Gastroesophageal sphincter (tissue), 4 donors: ENCODE measurements around the gene NXPH4. TPM values are rescaled to one million over a fixed set of nuclear protein-coding genes. Genes with fewer than 3 reads are reported as not detected.
A peak's percentile ranks its signal among the peaks of the same experiment; 100 is the strongest.

Source experiments
- ATAC-seq: fragments of 150-250 bp; one replicate; pipeline ENCODE4 v1.9.1; 2016; ENCODE audit warnings: mild to moderate bottlenecking, moderate library complexity
- H3K27ac ChIP-seq, 4 donors: fragments of 200-600 bp; sonication (generic) in 3 of 4; 1 replicate in 3 of 4; 2 replicates in 1 of 4; pipeline ENCODE4 v1.5.1; 2016 to 2019
- H3K27me3 ChIP-seq: fragments of 200-600 bp; sonication (generic); one replicate; pipeline ENCODE4 v1.5.1; 2019
- H3K36me3 ChIP-seq, 2 donors: fragments of 200-600 bp; sonication (generic); one replicate each; pipeline ENCODE4 v1.5.1; 2019; ENCODE audit warnings: control low read depth in 1 of 2
- H3K4me1 ChIP-seq, 3 donors: fragments of 200-600 bp; sonication (generic); 1 replicate in 2 of 3; 2 replicates in 1 of 3; pipeline ENCODE4 v1.5.1; 2016 to 2019; ENCODE audit warnings: control low read depth in 2 of 3
- H3K4me3 ChIP-seq, 2 donors: fragments of 200-600 bp; sonication (generic); one replicate each; pipeline ENCODE4 v1.5.1; 2019; ENCODE audit warnings: mild to moderate bottlenecking in 1 of 2, moderate library complexity in 1 of 2
- H3K9me3 ChIP-seq, 3 donors: fragments of 200-600 bp; sonication (generic); one replicate each; pipeline ENCODE4 v1.5.1; 2017 to 2019; ENCODE audit warnings: control low read depth in 2 of 3
- EP300 ChIP-seq: sonication (generic); formaldehyde crosslinking; IDR thresholded peaks from one replicate; pipeline ENCODE4 v1.6.1; 2017; ENCODE audit warnings: antibody characterized with exemption, mild to moderate bottlenecking
- POLR2A ChIP-seq, 2 donors: fragments of 450-650 bp; IDR thresholded peaks; one replicate each; pipeline ENCODE4 v1.6.1; 2017; ENCODE audit warnings: antibody characterized with exemption in 2 of 2, mild to moderate bottlenecking in 2 of 2, moderate library complexity in 1 of 2
- POLR2AphosphoS5 ChIP-seq: sonication (generic); formaldehyde crosslinking; IDR thresholded peaks from one replicate; pipeline ENCODE4 v1.6.1; 2017; ENCODE audit warnings: antibody characterized with exemption
- WGBS, 2 donors: methylation state at CpG; one replicate each; pipeline ENCODE4 v1.1.5; 2018; ENCODE audit warnings: low coverage in 1 of 2; 5-methylcytosine and 5-hydroxymethylcytosine counted together
- total RNA-seq, 4 donors: library from RNA; depleted of rRNA; stranded (reverse); fragments of >200 nt; gene quantifications; one replicate each; pipeline ENCODE4 v1.1.0, GENCODE V29; 2016
- TF ChIP-seq, protein P1 (sequence below), 4 experiments: fragments of 200-600 bp in 2 of 4; fragments of 450-650 bp in 2 of 4; sonication (generic) in 1 of 4; IDR thresholded peaks; one replicate each; pipeline ENCODE4 v1.5.1; 2017 to 2019; ENCODE audit warnings: antibody characterized with exemption in 4 of 4, mild to moderate bottlenecking in 2 of 4, moderate library complexity in 2 of 4

The NXPH4 gene
- total RNA-seq, 4 donors from 2014 or later, result 1.1 TPM; not detected in 3

DNA sequence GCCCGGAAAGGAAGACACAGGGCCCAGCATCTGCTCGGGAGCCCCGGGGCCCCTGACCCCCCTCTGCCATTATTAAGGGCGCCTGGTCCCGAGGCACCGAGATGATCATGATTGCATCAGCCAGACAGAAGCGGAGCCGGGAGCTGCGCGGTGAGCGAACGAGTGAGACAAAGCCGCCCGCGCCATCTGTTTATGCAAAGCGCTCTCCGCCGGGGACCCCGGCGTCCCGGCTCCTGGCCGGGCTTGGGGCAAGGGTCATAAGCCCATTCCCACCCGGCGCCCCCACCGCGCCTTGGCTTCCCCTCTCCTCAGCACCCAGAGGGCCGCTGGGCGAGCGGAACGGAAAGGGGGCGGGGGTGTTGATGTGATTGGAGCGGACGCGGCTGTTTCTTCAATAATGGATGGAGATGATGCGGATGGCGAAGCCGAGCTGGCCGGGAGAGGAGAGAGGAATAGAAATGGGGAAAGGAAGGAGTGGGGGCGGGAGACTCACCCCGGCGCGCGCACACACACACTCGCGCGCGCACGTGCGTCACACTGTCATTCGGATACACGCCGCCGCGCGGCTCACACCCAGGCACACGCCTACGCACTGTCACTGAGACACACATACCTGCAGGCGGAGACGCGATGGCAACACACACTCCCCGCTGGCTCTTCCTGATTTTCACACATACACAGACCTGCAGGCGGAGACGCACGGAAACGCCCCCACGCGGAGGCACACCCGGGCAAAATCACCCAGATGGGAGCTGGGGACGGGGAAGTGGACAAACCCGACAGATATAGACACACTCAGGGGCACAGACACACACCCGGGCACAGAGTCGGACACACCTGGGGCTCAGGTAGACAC, 23.7 kb downstream of the NXPH4 start:
- peak overlapping the region in 1 of 4 donors; percentile 22 for H3K27ac ChIP-seq
- H3K36me3 ChIP-seq, result peaks cover 0 to 5% of the 10 kb centered on the region in 2 donors
- TF ChIP-seq EP300 (no peak), POLR2A (IDR thresholded peaks at IDR 0.05) (no peak)
- TF ChIP-seq, protein P1, sequence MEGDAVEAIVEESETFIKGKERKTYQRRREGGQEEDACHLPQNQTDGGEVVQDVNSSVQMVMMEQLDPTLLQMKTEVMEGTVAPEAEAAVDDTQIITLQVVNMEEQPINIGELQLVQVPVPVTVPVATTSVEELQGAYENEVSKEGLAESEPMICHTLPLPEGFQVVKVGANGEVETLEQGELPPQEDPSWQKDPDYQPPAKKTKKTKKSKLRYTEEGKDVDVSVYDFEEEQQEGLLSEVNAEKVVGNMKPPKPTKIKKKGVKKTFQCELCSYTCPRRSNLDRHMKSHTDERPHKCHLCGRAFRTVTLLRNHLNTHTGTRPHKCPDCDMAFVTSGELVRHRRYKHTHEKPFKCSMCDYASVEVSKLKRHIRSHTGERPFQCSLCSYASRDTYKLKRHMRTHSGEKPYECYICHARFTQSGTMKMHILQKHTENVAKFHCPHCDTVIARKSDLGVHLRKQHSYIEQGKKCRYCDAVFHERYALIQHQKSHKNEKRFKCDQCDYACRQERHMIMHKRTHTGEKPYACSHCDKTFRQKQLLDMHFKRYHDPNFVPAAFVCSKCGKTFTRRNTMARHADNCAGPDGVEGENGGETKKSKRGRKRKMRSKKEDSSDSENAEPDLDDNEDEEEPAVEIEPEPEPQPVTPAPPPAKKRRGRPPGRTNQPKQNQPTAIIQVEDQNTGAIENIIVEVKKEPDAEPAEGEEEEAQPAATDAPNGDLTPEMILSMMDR (IDR thresholded peaks at IDR 0.05), result peak in 2 of 4 experiments; percentile 10 to 22
- peaks cover 2 to 86% (median 59%) of the 10 kb centered on the region in 3 donors for H3K4me1 ChIP-seq
- 0% methylated on average over 1 to 25 of the region's 72 CpGs for WGBS, 2 donors
- H3K4me3 ChIP-seq, result peak overlapping the region; percentile 16 to 53
- no peaks in the 10 kb centered on the region for H3K9me3 ChIP-seq
- peaks cover 98% of the 10 kb centered on the region for H3K27me3 ChIP-seq
- ATAC-seq, result peak; percentile 4

DNA sequence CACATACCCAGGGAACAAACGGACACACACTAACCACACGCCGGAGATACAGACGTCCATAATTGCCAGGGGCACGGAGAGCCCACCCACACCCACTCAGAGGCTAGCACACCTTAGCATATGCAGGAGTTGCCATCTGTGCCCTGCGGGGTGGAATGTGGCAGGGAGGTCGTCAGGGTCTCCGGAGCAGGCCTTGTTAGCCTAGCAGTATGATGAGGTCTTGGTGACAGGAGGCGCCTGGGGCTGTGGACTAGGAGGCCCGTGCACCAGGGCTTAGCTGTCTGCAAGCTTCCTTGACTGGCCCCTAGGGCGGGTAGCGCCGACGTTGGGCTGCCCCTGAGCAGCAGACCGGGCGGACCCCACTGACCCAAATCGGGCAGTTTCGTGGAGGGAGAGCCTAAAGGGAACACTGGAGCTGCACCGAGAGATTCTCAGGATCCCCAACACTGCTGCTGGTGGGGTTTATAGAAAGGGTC, 24.4 kb downstream of the NXPH4 start:
- H3K27me3 ChIP-seq, result peaks cover 96% of the 10 kb centered on the region
- H3K36me3 ChIP-seq, result no peaks in the 10 kb centered on the region
- no peak for ATAC-seq
- no peaks in the 10 kb centered on the region for H3K9me3 ChIP-seq
- peak overlapping the region in 1 of 2 donors; percentile 53 for H3K4me3 ChIP-seq
- H3K4me1 ChIP-seq, result peaks cover 2 to 82% (median 59%) of the 10 kb centered on the region in 3 donors
- H3K27ac ChIP-seq, result no peak overlapping the region
- no peak for TF ChIP-seq POLR2AphosphoS5
- WGBS, 2 donors, result 24% methylated on average over 3 of the region's 19 CpGs; no CpG with 5 or more reads in 1 of the 2 donors

DNA sequence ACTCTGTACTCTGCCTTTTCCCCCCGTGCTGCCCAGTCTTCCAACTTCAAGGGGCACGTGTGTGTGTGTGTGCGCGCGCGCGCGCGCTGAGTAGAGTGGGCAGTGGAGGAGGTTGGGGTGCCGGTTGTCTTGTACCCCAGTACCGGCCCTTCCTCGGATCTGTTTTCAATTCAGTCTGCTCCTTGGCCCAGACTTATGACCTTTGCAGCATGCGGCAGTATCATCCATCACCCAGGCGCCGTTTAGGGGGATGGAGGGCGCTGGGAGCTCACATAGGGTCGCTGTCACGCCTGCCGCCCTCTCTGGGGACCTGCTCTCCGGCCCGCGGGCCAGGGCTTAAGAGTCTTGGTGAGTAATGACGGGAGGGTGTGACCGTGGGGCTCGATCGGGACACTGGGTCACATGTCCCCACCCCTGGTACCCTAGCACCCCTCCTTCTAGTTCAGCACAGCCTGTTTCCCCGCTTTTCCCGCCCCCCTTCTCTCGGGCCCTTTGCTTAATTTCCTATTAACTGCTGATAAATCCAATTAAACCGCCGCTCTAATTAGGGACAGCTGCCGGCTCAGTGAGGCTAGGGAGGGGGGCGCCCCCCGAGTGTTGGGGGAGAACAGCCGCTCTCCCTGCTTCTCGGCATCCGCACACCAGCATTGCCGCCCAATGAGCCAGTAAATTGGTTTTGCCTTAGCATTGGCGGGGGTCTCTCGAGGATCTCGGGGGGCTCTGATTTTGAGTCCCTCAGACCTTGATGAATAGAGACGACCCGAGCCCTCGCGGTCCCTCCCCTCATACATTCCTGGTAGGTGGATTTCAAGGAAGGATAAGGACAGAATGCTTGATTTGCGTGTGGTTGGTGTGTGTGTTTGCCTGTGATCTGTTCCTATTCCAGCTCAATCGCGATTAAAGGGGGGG, 25.1 kb downstream of the NXPH4 start:
- Histone ChIP-seq H3K27me3 (peaks cover 94% of the 10 kb centered on the region), H3K36me3 (no peaks in the 10 kb centered on the region), H3K27ac (no peak overlapping the region), H3K4me1 (peaks cover 2 to 75% (median 59%) of the 10 kb centered on the region in 3 donors), H3K9me3 (no peaks in the 10 kb centered on the region), H3K4me3 (no peak overlapping the region)
- no peak for ATAC-seq
- TF ChIP-seq POLR2AphosphoS5 (no peak), POLR2A (IDR thresholded peaks at IDR 0.05) (no peak), EP300 (no peak)
- TF ChIP-seq, protein P1 (IDR thresholded peaks at IDR 0.05), result no peak
- WGBS, 2 donors, result 0 to 4% methylated on average over 2 to 9 of the region's 48 CpGs

DNA sequence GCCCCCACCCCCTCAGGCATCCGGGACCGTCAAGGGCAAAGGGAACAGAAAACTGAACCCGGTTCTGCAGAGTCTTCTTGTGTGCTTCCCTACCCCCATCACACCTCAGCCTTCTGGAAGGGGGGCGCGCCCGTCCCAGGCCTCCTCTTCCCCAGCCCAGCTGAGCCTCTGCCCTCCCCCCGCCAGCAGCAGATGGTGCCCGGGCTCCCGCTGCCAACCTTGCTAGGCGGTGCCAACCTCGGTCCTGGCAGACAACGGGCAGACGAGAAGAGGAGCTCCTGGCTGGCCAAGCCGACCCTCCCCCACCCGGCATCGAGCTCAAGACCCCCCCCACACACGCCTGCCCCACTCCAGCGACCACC, 25.7 kb downstream of the NXPH4 start:
- peaks cover 92% of the 10 kb centered on the region for H3K27me3 ChIP-seq
- TF ChIP-seq EP300, result no peak
- no peak for TF ChIP-seq POLR2AphosphoS5
- TF ChIP-seq POLR2A (IDR thresholded peaks at IDR 0.05), result no peak
- TF ChIP-seq, protein P1 (IDR thresholded peaks at IDR 0.05), result no peak
- no peaks in the 10 kb centered on the region for H3K36me3 ChIP-seq
- peak overlapping the region in 1 of 2 donors; percentile 38 for H3K4me3 ChIP-seq
- no peak for ATAC-seq
- H3K27ac ChIP-seq, result no peak overlapping the region
- H3K9me3 ChIP-seq, result no peaks in the 10 kb centered on the region
- peaks cover 2 to 69% (median 57%) of the 10 kb centered on the region in 3 donors for H3K4me1 ChIP-seq
- WGBS, 2 donors, result 0% methylated on average over 3 of the region's 18 CpGs; no CpG with 5 or more reads in 1 of the 2 donors
